ENCODE results near the gene RPS6KL1.
A peak's percentile ranks its signal among the peaks of the same experiment; 100 is the strongest.

The RPS6KL1 gene

GRCh38 chr14:74951443-74952179 lies 28.6 kb upstream of the RPS6KL1 start:
- DNase-seq = no peak

GRCh38 chr14:74950795-74951442 lies 27.9 kb upstream of the RPS6KL1 start:
- no peak for DNase-seq

- DNase-seq = no peak
Measured at GRCh38 chr14:74949859-74950573, 27.0 kb upstream of the RPS6KL1 start.

GRCh38 chr14:74949191-74949601 lies 26.1 kb upstream of the RPS6KL1 start:
- DNase-seq = no peak

GRCh38 chr14:74948228-74949175 lies 25.4 kb upstream of the RPS6KL1 start:
- no peak for DNase-seq

GRCh38 chr14:74947353-74948227 lies 24.5 kb upstream of the RPS6KL1 start:
- DNase-seq = no peak

- DNase-seq = no peak
Measured at GRCh38 chr14:74946659-74947281, 23.7 kb upstream of the RPS6KL1 start.

- peak; percentile 85 to 86 for DNase-seq
Measured at GRCh38 chr14:74945852-74946658, 23.0 kb upstream of the RPS6KL1 start.

GRCh38 chr14:74945261-74945851 lies 22.3 kb upstream of the RPS6KL1 start:
- DNase-seq = peak; percentile 57 to 58

- DNase-seq = no peak
Measured at GRCh38 chr14:74942608-74943007, 19.5 kb upstream of the RPS6KL1 start.

- no peak for DNase-seq
Measured at GRCh38 chr14:74942181-74942580, 19.1 kb upstream of the RPS6KL1 start.

- peak; percentile 75 to 81 for DNase-seq
Measured at GRCh38 chr14:74941676-74942097, 18.6 kb upstream of the RPS6KL1 start.

GRCh38 chr14:74940956-74941565 lies 18.0 kb upstream of the RPS6KL1 start:
- DNase-seq = no peak

- no peak for DNase-seq
Measured at GRCh38 chr14:74938531-74939495, 15.8 kb upstream of the RPS6KL1 start.

GRCh38 chr14:74937171-74937570 lies 14.1 kb upstream of the RPS6KL1 start:
- no peak for DNase-seq

GRCh38 chr14:74936731-74937130 lies 13.7 kb upstream of the RPS6KL1 start:
- no peak for DNase-seq

GRCh38 chr14:74936151-74936550 lies 13.1 kb upstream of the RPS6KL1 start:
- no peak for DNase-seq

- no peak for DNase-seq
Measured at GRCh38 chr14:74935360-74935680, 12.3 kb upstream of the RPS6KL1 start.

Data from activated T-cell treated with anti-CD3 and anti-CD28 coated beads, Interleukin-2, amount 50 U/mL, for 48 hours (primary cell).